Sigmoid colon (tissue), 7 donors: ENCODE data around the gene CLCN3. TPM values are rescaled to one million over a fixed set of nuclear protein-coding genes. Genes with fewer than 3 reads are reported as not detected.

Experiments used
- DNase-seq: peaks from one replicate; pipeline ENCODE4 v3.0.0-alpha.2; 2019
- H3K27ac ChIP-seq, 4 donors: fragments of 200-600 bp; sonication (generic); one replicate each; pipeline ENCODE4 v1.5.1; 2016 to 2019; ENCODE audit warnings: mild to moderate bottlenecking in 1 of 4
- H3K27me3 ChIP-seq, 3 donors: fragments of 200-600 bp; sonication (generic); one replicate each; pipeline ENCODE4 v1.5.1; 2019; ENCODE audit warnings: mild to moderate bottlenecking in 1 of 3
- H3K36me3 ChIP-seq, 4 donors: fragments of 200-600 bp; sonication (generic); one replicate each; pipeline ENCODE4 v1.5.1; 2016 to 2019
- H3K4me1 ChIP-seq, 4 donors: fragments of 200-600 bp; sonication (generic); one replicate each; pipeline ENCODE4 v1.5.1; 2017 to 2019
- H3K4me3 ChIP-seq, 4 donors: fragments of 200-600 bp; sonication (generic); one replicate each; pipeline ENCODE4 v1.5.1; 2017 to 2019; ENCODE audit warnings: mild to moderate bottlenecking in 2 of 4, moderate library complexity in 1 of 4
- H3K9me3 ChIP-seq, 4 donors: fragments of 200-600 bp in 3 of 4; sonication (generic) in 3 of 4; one replicate each; pipeline versions ENCODE4 v1.5.1 to v1.6.1; 2013 to 2019
- EP300 ChIP-seq, 4 donors: sonication (generic); formaldehyde crosslinking; IDR thresholded peaks; one replicate each; pipeline ENCODE4 v1.6.1; 2017; ENCODE audit warnings: antibody characterized with exemption in 4 of 4
- POLR2A ChIP-seq, 2 donors: fragments of 450-650 bp; IDR thresholded peaks; one replicate each; pipeline ENCODE4 v1.6.1; 2016; ENCODE audit warnings: antibody characterized with exemption in 2 of 2, mild to moderate bottlenecking in 2 of 2, moderate library complexity in 2 of 2
- POLR2AphosphoS5 ChIP-seq, 4 donors: sonication (generic); formaldehyde crosslinking; IDR thresholded peaks; one replicate each; pipeline ENCODE4 v1.6.1; 2017; ENCODE audit warnings: antibody characterized with exemption in 4 of 4
- WGBS, 2 donors: extraction: QIAGEN DNeasy Blood & Tissue Kit; methylation state at CpG; one replicate each; pipeline ENCODE4 v1.1.7; 2013; 5-methylcytosine and 5-hydroxymethylcytosine counted together
- intact Hi-C: fragments of 100-400 bp; cut with DNase I; formaldehyde crosslinking; loops from one replicate; pipeline ENCODE4 v1.15.1; 2023
- polyA plus RNA-seq, 3 donors: library from polyadenylated mRNA; stranded (reverse); fragments of 200-250 nt; gene quantifications; one replicate each; pipeline ENCODE4 v1.2.3, GENCODE V29; 2013
- total RNA-seq, 4 donors: library from RNA; depleted of rRNA; stranded (reverse); fragments of >200 nt; gene quantifications; one replicate each; pipeline ENCODE4 v1.1.0, GENCODE V29; 2016
- TF ChIP-seq, protein P1 (sequence below), 4 experiments: fragments of 450-650 bp in 3 of 4; fragments of 200-600 bp in 1 of 4; IDR thresholded peaks; one replicate each; pipeline ENCODE4 v1.5.1; 2016 to 2019; ENCODE audit warnings: antibody characterized with exemption in 4 of 4, mild to moderate bottlenecking in 3 of 4, moderate library complexity in 2 of 4
- donor health status: healthy with polysubstance abuse.
- donor health status: Bipolar disorder and iron deficiency.
- donor health status: healthy.

The CLCN3 gene
- total and polyA plus RNA-seq, 7 donors = 8.6 to 37.1 (median 16.0) TPM

DNA sequence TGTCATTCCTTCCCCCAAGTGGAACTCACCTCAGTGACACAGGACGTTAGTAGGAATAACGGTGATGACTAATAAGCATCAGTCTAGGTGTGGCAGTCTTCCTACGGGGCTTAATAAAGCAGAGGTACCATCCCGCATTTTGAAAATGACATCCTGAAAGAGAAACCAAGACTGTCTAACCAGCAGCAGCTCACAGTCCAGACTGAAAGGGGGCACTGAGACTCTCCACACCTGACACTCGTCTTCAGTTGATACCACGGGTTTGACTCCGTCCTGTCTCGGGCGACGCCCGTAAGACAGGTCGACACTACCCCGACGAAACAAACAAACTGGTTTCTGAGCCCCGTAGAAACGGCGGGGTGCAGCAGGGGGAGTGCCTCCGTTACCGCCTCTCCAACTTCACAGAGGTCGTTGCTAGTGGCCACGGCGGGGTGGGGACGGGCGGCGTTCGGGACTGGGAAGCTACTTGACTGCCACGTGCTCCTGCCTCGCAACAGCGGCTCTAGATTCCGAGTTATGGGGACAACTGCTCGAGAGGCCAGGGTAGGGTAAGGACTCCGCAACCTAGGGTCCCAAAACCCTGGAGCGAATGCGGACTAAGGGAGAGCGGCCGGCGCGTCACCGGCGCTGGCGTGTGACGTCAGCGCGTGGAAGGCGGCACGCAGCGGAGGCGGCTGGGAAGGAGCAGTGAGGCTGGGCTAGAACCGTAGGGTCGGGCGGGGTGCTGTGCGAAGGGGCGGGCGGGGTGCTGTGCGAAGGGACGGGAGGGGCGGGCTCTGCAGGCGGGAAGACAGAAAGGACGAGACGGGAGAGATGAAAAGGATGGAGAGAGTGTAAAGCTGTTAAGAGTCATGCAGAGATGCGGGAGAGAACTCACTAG, 8.1 kb upstream of the CLCN3 start, which contains the start of gene NEK1:
TSS of gene NEK1 (minus strand) at position 593 of the 880 bp plus-strand sequence. CDS start 9,953 bp downstream, outside the sequence.
- DNase-seq = peak; percentile 95
- no peaks in the 10 kb centered on the region for H3K9me3 ChIP-seq
- H3K4me3 ChIP-seq = peak within 1 kb of the TSS; percentile 68 to 88 (median 84)
- H3K36me3 ChIP-seq = no peaks in the 10 kb centered on the region
- H3K27me3 ChIP-seq = no peaks in the 10 kb centered on the region
- TF ChIP-seq EP300 (IDR thresholded peaks at IDR 0.05) = peak in 1 of 4 donors; percentile 41
- TF ChIP-seq, protein P1, sequence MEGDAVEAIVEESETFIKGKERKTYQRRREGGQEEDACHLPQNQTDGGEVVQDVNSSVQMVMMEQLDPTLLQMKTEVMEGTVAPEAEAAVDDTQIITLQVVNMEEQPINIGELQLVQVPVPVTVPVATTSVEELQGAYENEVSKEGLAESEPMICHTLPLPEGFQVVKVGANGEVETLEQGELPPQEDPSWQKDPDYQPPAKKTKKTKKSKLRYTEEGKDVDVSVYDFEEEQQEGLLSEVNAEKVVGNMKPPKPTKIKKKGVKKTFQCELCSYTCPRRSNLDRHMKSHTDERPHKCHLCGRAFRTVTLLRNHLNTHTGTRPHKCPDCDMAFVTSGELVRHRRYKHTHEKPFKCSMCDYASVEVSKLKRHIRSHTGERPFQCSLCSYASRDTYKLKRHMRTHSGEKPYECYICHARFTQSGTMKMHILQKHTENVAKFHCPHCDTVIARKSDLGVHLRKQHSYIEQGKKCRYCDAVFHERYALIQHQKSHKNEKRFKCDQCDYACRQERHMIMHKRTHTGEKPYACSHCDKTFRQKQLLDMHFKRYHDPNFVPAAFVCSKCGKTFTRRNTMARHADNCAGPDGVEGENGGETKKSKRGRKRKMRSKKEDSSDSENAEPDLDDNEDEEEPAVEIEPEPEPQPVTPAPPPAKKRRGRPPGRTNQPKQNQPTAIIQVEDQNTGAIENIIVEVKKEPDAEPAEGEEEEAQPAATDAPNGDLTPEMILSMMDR (IDR thresholded peaks at IDR 0.05) = no peak
- peak; percentile 77 to 91 for TF ChIP-seq POLR2A (IDR thresholded peaks at IDR 0.05)
- peak; percentile 96 to 99 (median 98) for TF ChIP-seq POLR2AphosphoS5 (IDR thresholded peaks at IDR 0.05)
- intact Hi-C loops = loop anchor here (1.0 to 10.0 kb wide), 7 partner anchors 8 to 435 kb away; partner anchors contain the start of genes CLCN3, HPF1 and MFAP3L
- 0% methylated on average over 61 of the region's 61 CpGs for WGBS, 2 donors
- peak within 1 kb of the TSS; percentile 90 to 96 (median 94) for H3K27ac ChIP-seq
- peaks cover 0 to 24% (median 19%) of the 10 kb centered on the region in 4 donors for H3K4me1 ChIP-seq

DNA sequence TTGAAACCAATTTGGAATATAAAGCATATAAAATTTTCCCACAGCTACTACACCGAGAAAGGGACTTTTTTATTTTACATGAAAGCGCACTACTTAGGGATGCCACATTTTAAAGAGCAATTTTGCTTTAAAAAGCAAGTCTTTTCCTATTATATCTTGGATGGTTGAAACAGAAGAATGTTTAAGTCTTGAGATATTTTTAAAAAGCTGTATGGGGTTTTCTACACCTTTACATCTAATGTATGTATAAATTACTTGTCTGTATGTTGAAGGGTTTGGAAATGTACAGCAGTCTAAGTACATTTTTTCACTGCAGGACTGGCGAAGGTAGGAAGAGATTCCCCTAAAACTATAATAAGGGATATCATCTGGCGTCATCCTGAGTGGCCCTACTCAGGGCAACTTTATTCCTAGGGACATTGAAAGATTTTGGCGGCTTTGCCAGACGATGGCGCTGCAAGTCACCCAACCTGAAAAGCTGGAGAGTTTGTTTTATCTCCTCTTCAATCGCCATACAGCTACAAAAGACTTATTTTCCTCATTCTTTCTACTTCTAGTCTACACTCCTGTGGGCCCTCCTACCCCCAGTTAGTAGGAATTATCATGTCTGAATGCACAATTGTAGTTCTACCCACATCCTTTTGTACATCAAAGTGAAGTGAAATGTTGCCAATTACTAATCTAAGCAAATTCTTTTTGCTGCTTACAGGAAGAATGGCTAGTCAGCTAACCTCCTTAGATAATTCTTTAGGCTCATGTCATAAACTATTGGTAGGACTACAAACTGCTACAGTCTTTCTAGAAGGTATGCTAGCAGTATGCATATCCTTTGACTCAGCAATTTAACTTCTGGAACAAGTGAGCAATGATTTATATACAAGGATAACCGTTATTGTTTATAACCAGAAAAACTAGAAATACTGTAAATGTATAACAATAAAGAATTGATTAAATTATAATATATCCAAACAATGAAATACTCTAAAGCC, 7.2 kb upstream of the CLCN3 start:
- peaks cover 0 to 24% (median 19%) of the 10 kb centered on the region in 4 donors for H3K4me1 ChIP-seq
- peak overlapping the region; percentile 68 to 88 (median 84) for H3K4me3 ChIP-seq
- WGBS, 2 donors = 1 to 3% methylated on average over 9 of the region's 9 CpGs
- peak overlapping the region; percentile 90 to 96 (median 94) for H3K27ac ChIP-seq
- DNase-seq = peak; percentile 87
- no peaks in the 10 kb centered on the region for H3K36me3 ChIP-seq
- H3K9me3 ChIP-seq = no peaks in the 10 kb centered on the region
- intact Hi-C loops = loop anchor here (1.0 to 10.0 kb wide), 6 partner anchors 7 to 434 kb away; partner anchors contain the start of genes CLCN3 and MFAP3L
- no peaks in the 10 kb centered on the region for H3K27me3 ChIP-seq
- TF ChIP-seq POLR2A (IDR thresholded peaks at IDR 0.05) (no peak), EP300 (IDR thresholded peaks at IDR 0.05) (no peak), POLR2AphosphoS5 (IDR thresholded peaks at IDR 0.05) (peak in 1 of 4 donors; percentile 15)
- TF ChIP-seq, protein P1 (IDR thresholded peaks at IDR 0.05) = peak in 3 of 4 experiments; percentile 15 to 67 (median 57)

- no peak for DNase-seq
- intact Hi-C loops = loop anchor here (10.0 kb wide), 1 partner anchor 179 kb away; no protein-coding TSS in a partner anchor
- TF ChIP-seq EP300 (IDR thresholded peaks at IDR 0.05) = no peak
- TF ChIP-seq, protein P1 (IDR thresholded peaks at IDR 0.05) = no peak
- TF ChIP-seq POLR2AphosphoS5 (IDR thresholded peaks at IDR 0.05) = no peak
- TF ChIP-seq POLR2A (IDR thresholded peaks at IDR 0.05) = no peak
- WGBS, 2 donors = 85 to 89% methylated on average over 4 of the region's 4 CpGs
- no peak overlapping the region for H3K27ac ChIP-seq
- no peak overlapping the region for H3K4me3 ChIP-seq
- H3K9me3 ChIP-seq = no peaks in the 10 kb centered on the region
- no peaks in the 10 kb centered on the region for H3K36me3 ChIP-seq
- peaks cover 0 to 28% (median 17%) of the 10 kb centered on the region in 4 donors for H3K4me1 ChIP-seq
- H3K27me3 ChIP-seq = no peaks in the 10 kb centered on the region
Observed at GRCh38 chr4:169615467-169616106, 4.8 kb upstream of the CLCN3 start.

DNA sequence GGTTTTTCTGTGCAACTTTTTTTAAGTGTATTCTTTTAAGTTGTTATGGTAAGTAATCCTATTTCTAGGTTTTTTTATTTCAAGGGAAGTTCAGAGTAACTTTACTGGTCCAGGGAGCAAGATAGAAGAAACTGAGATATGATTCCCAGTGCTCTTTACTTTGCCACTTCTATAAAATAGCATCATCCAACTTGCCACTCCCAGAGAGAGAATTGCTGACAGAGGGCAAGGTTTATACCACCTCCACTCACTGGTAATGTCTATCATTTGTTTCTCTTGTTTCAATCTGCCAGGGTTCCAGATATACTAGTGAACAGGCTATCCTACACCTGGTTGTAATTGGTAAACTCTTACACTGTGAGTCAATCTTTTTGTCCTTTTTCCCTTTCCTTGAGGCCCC, 3.5 kb upstream of the CLCN3 start:
- Histone ChIP-seq H3K36me3 (no peaks in the 10 kb centered on the region), H3K27me3 (no peaks in the 10 kb centered on the region), H3K4me3 (no peak overlapping the region), H3K9me3 (no peaks in the 10 kb centered on the region), H3K4me1 (peaks cover 0 to 24% (median 13%) of the 10 kb centered on the region in 4 donors), H3K27ac (no peak overlapping the region)
- intact Hi-C loops = loop anchor here (10.0 kb wide), 1 partner anchor 178 kb away; no protein-coding TSS in a partner anchor
- TF ChIP-seq EP300 (IDR thresholded peaks at IDR 0.05) (no peak), POLR2AphosphoS5 (IDR thresholded peaks at IDR 0.05) (no peak), POLR2A (IDR thresholded peaks at IDR 0.05) (no peak)
- TF ChIP-seq, protein P1 (IDR thresholded peaks at IDR 0.05) = no peak
- no peak for DNase-seq
